SK-N-SH treated with all-trans-retinoic acid at 6 μM for 48 hours (cell line): ENCODE results near the gene FAM114A1.

Source experiments
- ATAC-seq: fragments of 200-7000 bp; cut with Tn5 transposase; 3 replicates; pipeline ENCODE4 v1.9.1; 2020; ENCODE audit warnings: mild to moderate bottlenecking, moderate library complexity
- ARNTL ChIP-seq: fragments of 450-650 bp; formaldehyde crosslinking; IDR thresholded peaks from 2 replicates; pipeline ENCODE4 v1.5.0; 2020; ENCODE audit warnings: low read depth, mild to moderate bottlenecking, moderate library complexity, borderline replicate concordance
- BACH2 ChIP-seq: fragments of 250-450 bp; sonication (Bioruptor Pico); IDR thresholded peaks from 2 replicates; pipeline ENCODE4 v1.9.0; 2021; ENCODE audit warnings: mild to moderate bottlenecking, borderline replicate concordance
- CSDC2 ChIP-seq: fragments of 250-450 bp; sonication (Bioruptor Pico); IDR thresholded peaks from 2 replicates; pipeline ENCODE4 v1.5.0; 2020; ENCODE audit warnings: mild to moderate bottlenecking, moderate library complexity
- ESRRG ChIP-seq: fragments of 250-450 bp; sonication (Bioruptor Pico); IDR thresholded peaks from 2 replicates; pipeline ENCODE4 v1.6.1; 2021; ENCODE audit warnings: mild to moderate bottlenecking
- GLIS3 ChIP-seq: fragments of 250-450 bp; sonication (Bioruptor Pico); IDR thresholded peaks from 2 replicates; pipeline ENCODE4 v1.5.0; 2020; ENCODE audit warnings: mild to moderate bottlenecking, moderate library complexity
- ISL1 ChIP-seq: fragments of 250-450 bp; sonication (Bioruptor Pico); IDR thresholded peaks from 2 replicates; pipeline ENCODE4 v2.1.2; 2022; ENCODE audit warnings: mild to moderate bottlenecking, moderate library complexity
- OSR1 ChIP-seq: fragments of 250-450 bp; sonication (Bioruptor Pico); IDR thresholded peaks from 2 replicates; pipeline ENCODE4 v1.8.0; 2022; ENCODE audit warnings: moderate library complexity, mild to moderate bottlenecking, inconsistent platforms
- PPARA ChIP-seq: fragments of 250-450 bp; sonication (Bioruptor Pico); IDR thresholded peaks from 2 replicates; pipeline ENCODE4 v1.5.0; 2020; ENCODE audit warnings: mild to moderate bottlenecking, borderline replicate concordance
- RARB ChIP-seq: fragments of 250-450 bp; sonication (Bioruptor Pico); IDR thresholded peaks from 2 replicates; pipeline ENCODE4 v1.8.0; 2021; ENCODE audit warnings: mild to moderate bottlenecking, moderate library complexity
- SNAI2 ChIP-seq: fragments of 250-450 bp; sonication (Bioruptor Pico); IDR thresholded peaks from 2 replicates; pipeline ENCODE4 v1.5.0; 2020; ENCODE audit warnings: mild to moderate bottlenecking, moderate library complexity
- TCF4 ChIP-seq: fragments of 250-450 bp; sonication (Bioruptor Pico); IDR thresholded peaks from 2 replicates; pipeline ENCODE4 v1.8.0; 2021; ENCODE audit warnings: mild to moderate bottlenecking, moderate library complexity, borderline replicate concordance
- ZC3H10 ChIP-seq: fragments of 250-450 bp; sonication (Bioruptor Pico); IDR thresholded peaks from 2 replicates; pipeline ENCODE4 v1.5.1; 2021; ENCODE audit warnings: mild to moderate bottlenecking, moderate library complexity
- ZFP3 ChIP-seq: fragments of 250-450 bp; sonication (Bioruptor Pico); IDR thresholded peaks from 2 replicates; pipeline ENCODE4 v1.5.0; 2020; ENCODE audit warnings: mild to moderate bottlenecking, moderate library complexity
- ZNF70 ChIP-seq: fragments of 450-650 bp; formaldehyde crosslinking; IDR thresholded peaks from 2 replicates; pipeline ENCODE4 v1.5.0; 2020; ENCODE audit warnings: mild to moderate bottlenecking, moderate library complexity
- ZNF8 ChIP-seq: fragments of 450-650 bp; formaldehyde crosslinking; IDR thresholded peaks from 2 replicates; pipeline ENCODE4 v1.5.0; 2020; ENCODE audit warnings: mild to moderate bottlenecking, moderate library complexity
- TF ChIP-seq, protein P1 (sequence below): fragments of 250-450 bp; sonication (Bioruptor Pico); IDR thresholded peaks from 2 replicates; pipeline ENCODE4 v1.5.0; 2020; ENCODE audit warnings: mild to moderate bottlenecking, moderate library complexity
- TF ChIP-seq, protein P2 (sequence below): fragments of 250-450 bp; sonication (Bioruptor Pico); IDR thresholded peaks from 2 replicates; pipeline ENCODE4 v1.5.1; 2020; ENCODE audit warnings: low read depth, mild to moderate bottlenecking, moderate library complexity
- TF ChIP-seq, protein P3 (sequence below): fragments of 250-450 bp; sonication (Bioruptor Pico); IDR thresholded peaks from 2 replicates; pipeline ENCODE4 v1.8.0; 2020; ENCODE audit warnings: mild to moderate bottlenecking, moderate library complexity, borderline replicate concordance
- TF ChIP-seq, protein P4 (sequence below): fragments of 250-450 bp; sonication (Bioruptor Pico); IDR thresholded peaks from 2 replicates; pipeline ENCODE4 v1.8.0; 2021; ENCODE audit warnings: low read depth, mild to moderate bottlenecking, moderate library complexity, borderline replicate concordance
- TF ChIP-seq, protein P5 (sequence below): fragments of 250-450 bp; sonication (Bioruptor Pico); IDR thresholded peaks from 2 replicates; pipeline ENCODE4 v1.5.1; 2021; ENCODE audit warnings: mild to moderate bottlenecking, moderate library complexity

The FAM114A1 gene

DNA sequence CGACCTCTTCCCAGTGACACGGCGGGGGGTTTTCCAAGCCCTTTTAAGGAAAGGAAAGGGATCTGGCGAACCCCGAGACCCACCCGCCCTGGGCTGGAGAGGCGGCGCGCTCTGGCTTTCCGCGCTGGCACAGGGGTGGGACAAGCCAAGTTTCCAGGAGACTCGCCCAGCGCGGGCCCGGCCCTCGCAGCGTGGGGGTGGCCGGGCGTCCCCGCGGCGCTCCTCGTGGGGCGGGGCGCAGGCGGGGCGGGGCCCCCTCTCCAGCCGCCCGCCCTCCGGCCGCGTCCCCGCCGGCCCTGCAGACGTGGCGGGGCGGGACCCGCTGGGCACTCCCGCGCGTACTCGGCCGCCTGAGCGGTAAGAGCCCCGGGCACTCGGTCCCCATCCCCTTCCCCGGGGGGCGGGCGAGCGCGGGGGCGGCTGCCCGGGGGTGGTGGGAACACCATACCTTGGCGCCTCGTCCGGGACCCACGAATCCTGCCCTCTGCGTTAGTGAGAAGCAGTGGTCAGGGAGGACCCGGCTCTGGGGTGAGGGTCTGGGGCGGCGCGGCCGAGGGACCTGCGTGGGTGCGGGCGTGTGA is at the start of gene FAM114A1:
TSS of gene FAM114A1 (plus strand) at position 329 of the 581 bp plus-strand sequence. CDS start 10,273 bp downstream, outside the sequence.
- peak; percentile 94 for ATAC-seq
- TF ChIP-seq, protein P1, sequence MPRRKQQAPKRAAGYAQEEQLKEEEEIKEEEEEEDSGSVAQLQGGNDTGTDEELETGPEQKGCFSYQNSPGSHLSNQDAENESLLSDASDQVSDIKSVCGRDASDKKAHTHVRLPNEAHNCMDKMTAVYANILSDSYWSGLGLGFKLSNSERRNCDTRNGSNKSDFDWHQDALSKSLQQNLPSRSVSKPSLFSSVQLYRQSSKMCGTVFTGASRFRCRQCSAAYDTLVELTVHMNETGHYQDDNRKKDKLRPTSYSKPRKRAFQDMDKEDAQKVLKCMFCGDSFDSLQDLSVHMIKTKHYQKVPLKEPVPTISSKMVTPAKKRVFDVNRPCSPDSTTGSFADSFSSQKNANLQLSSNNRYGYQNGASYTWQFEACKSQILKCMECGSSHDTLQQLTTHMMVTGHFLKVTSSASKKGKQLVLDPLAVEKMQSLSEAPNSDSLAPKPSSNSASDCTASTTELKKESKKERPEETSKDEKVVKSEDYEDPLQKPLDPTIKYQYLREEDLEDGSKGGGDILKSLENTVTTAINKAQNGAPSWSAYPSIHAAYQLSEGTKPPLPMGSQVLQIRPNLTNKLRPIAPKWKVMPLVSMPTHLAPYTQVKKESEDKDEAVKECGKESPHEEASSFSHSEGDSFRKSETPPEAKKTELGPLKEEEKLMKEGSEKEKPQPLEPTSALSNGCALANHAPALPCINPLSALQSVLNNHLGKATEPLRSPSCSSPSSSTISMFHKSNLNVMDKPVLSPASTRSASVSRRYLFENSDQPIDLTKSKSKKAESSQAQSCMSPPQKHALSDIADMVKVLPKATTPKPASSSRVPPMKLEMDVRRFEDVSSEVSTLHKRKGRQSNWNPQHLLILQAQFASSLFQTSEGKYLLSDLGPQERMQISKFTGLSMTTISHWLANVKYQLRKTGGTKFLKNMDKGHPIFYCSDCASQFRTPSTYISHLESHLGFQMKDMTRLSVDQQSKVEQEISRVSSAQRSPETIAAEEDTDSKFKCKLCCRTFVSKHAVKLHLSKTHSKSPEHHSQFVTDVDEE: no peak
- TF ChIP-seq BACH2: no peak
- TF ChIP-seq, protein P2, sequence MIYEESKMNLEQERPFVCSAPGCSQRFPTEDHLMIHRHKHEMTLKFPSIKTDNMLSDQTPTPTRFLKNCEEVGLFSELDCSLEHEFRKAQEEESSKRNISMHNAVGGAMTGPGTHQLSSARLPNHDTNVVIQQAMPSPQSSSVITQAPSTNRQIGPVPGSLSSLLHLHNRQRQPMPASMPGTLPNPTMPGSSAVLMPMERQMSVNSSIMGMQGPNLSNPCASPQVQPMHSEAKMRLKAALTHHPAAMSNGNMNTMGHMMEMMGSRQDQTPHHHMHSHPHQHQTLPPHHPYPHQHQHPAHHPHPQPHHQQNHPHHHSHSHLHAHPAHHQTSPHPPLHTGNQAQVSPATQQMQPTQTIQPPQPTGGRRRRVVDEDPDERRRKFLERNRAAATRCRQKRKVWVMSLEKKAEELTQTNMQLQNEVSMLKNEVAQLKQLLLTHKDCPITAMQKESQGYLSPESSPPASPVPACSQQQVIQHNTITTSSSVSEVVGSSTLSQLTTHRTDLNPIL (CRISPR knock-in tag): no peak
- TF ChIP-seq, protein P3, sequence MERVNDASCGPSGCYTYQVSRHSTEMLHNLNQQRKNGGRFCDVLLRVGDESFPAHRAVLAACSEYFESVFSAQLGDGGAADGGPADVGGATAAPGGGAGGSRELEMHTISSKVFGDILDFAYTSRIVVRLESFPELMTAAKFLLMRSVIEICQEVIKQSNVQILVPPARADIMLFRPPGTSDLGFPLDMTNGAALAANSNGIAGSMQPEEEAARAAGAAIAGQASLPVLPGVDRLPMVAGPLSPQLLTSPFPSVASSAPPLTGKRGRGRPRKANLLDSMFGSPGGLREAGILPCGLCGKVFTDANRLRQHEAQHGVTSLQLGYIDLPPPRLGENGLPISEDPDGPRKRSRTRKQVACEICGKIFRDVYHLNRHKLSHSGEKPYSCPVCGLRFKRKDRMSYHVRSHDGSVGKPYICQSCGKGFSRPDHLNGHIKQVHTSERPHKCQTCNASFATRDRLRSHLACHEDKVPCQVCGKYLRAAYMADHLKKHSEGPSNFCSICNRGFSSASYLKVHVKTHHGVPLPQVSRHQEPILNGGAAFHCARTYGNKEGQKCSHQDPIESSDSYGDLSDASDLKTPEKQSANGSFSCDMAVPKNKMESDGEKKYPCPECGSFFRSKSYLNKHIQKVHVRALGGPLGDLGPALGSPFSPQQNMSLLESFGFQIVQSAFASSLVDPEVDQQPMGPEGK (CRISPR knock-in tag): no peak
- TF ChIP-seq ZNF70: no peak
- no peak for TF ChIP-seq ESRRG (CRISPR knock-in tag)
- no peak for TF ChIP-seq SNAI2
- no peak for TF ChIP-seq RARB
- no peak for TF ChIP-seq ISL1 (CRISPR knock-in tag)
- no peak for TF ChIP-seq GLIS3 (CRISPR knock-in tag)
- TF ChIP-seq ZNF8 (CRISPR knock-in tag): no peak
- no peak for TF ChIP-seq TCF4 (CRISPR knock-in tag)
- TF ChIP-seq ZC3H10 (CRISPR knock-in tag): no peak
- no peak for TF ChIP-seq PPARA (CRISPR knock-in tag)
- TF ChIP-seq, protein P4, sequence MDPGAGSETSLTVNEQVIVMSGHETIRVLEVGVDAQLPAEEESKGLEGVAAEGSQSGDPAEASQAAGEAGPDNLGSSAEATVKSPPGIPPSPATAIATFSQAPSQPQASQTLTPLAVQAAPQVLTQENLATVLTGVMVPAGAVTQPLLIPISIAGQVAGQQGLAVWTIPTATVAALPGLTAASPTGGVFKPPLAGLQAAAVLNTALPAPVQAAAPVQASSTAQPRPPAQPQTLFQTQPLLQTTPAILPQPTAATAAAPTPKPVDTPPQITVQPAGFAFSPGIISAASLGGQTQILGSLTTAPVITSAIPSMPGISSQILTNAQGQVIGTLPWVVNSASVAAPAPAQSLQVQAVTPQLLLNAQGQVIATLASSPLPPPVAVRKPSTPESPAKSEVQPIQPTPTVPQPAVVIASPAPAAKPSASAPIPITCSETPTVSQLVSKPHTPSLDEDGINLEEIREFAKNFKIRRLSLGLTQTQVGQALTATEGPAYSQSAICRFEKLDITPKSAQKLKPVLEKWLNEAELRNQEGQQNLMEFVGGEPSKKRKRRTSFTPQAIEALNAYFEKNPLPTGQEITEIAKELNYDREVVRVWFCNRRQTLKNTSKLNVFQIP (CRISPR knock-in tag): no peak

DNA sequence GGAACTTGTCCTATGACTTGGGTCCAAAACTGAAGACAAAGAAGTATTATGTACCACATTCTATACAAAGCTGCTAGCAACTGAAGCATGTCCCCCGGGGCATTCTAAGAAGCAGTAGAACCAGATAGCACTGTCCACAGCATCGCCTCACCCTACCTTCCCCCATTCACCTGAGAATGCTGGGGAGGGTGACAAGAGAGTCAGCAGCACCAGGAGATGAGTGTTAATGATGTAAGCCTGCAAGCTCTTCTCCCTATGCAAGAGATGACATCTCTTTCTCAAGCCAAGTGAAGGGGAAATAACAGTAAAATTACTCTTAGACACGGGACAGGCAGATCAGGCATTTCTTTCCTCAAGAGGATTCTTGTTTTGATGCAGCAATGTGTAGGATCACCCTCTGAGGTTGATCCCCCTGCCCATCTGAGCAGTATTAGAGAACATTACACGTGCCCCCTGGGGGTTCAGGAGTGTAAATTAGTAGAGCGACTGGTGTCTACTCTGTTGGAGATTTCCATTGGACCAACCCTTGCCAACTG is 49.1 kb upstream of the FAM114A1 start:
- no peak for ATAC-seq
- TF ChIP-seq TCF4 (CRISPR knock-in tag) (no peak), RARB (no peak), ARNTL (CRISPR knock-in tag) (no peak), CSDC2 (CRISPR knock-in tag) (no peak), ZFP3 (CRISPR knock-in tag) (no peak), SNAI2 (no peak), ZNF70 (no peak), OSR1 (CRISPR knock-in tag) (no peak)
- TF ChIP-seq, protein P3 (CRISPR knock-in tag): no peak
- TF ChIP-seq, protein P5, sequence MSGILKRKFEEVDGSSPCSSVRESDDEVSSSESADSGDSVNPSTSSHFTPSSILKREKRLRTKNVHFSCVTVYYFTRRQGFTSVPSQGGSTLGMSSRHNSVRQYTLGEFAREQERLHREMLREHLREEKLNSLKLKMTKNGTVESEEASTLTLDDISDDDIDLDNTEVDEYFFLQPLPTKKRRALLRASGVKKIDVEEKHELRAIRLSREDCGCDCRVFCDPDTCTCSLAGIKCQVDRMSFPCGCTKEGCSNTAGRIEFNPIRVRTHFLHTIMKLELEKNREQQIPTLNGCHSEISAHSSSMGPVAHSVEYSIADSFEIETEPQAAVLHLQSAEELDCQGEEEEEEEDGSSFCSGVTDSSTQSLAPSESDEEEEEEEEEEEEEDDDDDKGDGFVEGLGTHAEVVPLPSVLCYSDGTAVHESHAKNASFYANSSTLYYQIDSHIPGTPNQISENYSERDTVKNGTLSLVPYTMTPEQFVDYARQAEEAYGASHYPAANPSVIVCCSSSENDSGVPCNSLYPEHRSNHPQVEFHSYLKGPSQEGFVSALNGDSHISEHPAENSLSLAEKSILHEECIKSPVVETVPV: no peak
